Suprapubic skin (tissue), 3 donors: ENCODE data around the gene WFDC12.

Source experiments
- POLR2A ChIP-seq, 2 donors: fragments of 450-650 bp; IDR thresholded peaks; one replicate each; pipeline ENCODE4 v1.6.1; 2017; ENCODE audit warnings: antibody characterized with exemption in 2 of 2, mild to moderate bottlenecking in 2 of 2, moderate library complexity in 2 of 2
- TF ChIP-seq, protein P1 (sequence below), 2 donors: fragments of 200-600 bp in 1 of 2; fragments of 450-650 bp in 1 of 2; sonication (generic) in 1 of 2; IDR thresholded peaks; one replicate each; pipeline ENCODE4 v1.5.1; 2016 to 2019; ENCODE audit warnings: antibody characterized with exemption in 2 of 2, mild to moderate bottlenecking in 1 of 2, moderate library complexity in 1 of 2

DNA sequence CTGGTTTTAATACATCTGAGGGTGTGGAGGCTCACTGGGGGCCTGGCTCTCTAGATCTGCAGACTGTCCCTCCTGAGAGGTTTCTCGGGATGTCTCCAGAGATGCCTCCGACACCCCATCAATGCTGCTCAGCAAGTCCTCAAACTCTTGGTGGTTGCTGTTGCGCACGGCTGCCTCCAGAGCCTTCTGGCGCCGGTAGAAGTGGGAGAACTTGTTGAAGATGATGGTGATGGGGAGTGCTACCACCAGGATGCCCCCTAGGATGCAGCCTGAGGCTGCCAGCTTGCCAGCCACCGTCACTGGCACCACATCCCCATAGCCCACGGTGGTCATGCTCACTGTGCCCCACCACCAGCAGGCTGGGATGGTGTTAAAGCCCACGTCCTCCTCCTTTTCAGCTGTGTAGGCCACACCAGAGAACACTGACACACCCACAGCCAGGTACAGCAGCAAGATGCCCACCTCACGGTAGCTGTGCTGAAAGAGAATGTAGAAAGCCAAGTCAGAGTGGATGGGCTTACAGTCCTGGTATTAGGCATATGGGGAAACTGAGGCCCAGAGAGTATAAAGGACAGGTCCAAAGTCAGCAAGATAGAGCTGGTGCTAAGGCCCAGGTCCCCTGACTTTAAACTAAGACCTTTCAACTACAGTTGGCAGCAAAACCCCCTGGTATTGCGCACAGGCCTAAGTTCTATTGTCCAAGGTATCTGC, 29.2 kb downstream of the WFDC12 start:
- TF ChIP-seq, protein P1, sequence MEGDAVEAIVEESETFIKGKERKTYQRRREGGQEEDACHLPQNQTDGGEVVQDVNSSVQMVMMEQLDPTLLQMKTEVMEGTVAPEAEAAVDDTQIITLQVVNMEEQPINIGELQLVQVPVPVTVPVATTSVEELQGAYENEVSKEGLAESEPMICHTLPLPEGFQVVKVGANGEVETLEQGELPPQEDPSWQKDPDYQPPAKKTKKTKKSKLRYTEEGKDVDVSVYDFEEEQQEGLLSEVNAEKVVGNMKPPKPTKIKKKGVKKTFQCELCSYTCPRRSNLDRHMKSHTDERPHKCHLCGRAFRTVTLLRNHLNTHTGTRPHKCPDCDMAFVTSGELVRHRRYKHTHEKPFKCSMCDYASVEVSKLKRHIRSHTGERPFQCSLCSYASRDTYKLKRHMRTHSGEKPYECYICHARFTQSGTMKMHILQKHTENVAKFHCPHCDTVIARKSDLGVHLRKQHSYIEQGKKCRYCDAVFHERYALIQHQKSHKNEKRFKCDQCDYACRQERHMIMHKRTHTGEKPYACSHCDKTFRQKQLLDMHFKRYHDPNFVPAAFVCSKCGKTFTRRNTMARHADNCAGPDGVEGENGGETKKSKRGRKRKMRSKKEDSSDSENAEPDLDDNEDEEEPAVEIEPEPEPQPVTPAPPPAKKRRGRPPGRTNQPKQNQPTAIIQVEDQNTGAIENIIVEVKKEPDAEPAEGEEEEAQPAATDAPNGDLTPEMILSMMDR (IDR thresholded peaks at IDR 0.05) = no peak
- TF ChIP-seq POLR2A (IDR thresholded peaks at IDR 0.05) = no peak
